IPS-20b (cell line): ENCODE measurements around the gene ONECUT3.

Source experiments
- H3K27ac ChIP-seq: one replicate; pipeline ENCODE4 v1.5.1; 2013; ENCODE audit warnings: low read length
- H3K27me3 ChIP-seq: 2 replicates; pipeline ENCODE4 v1.6.1; 2013; ENCODE audit warnings: mild to moderate bottlenecking, low read length, inconsistent platforms; ENCODE audit not compliant: insufficient read depth
- H3K36me3 ChIP-seq: 2 replicates; pipeline ENCODE4 v1.6.1; 2013; ENCODE audit warnings: low read depth, mild to moderate bottlenecking, inconsistent platforms, low read length, moderate library complexity; ENCODE audit not compliant: insufficient read depth
- H3K4me1 ChIP-seq: 2 replicates; pipeline ENCODE4 v1.6.1; 2013; ENCODE audit warnings: mild to moderate bottlenecking, control low read depth, inconsistent platforms, low read length, moderate library complexity; ENCODE audit not compliant: insufficient read depth
- H3K4me3 ChIP-seq: 2 replicates; pipeline ENCODE4 v1.5.1; 2013; ENCODE audit warnings: mild to moderate bottlenecking, low read length, inconsistent platforms
- H3K9ac ChIP-seq: 2 replicates; pipeline ENCODE4 v1.6.1; 2013; ENCODE audit warnings: low read depth, mild to moderate bottlenecking, inconsistent platforms, low read length, moderate library complexity
- H3K9me3 ChIP-seq: 2 replicates; pipeline ENCODE4 v1.6.1; 2013; ENCODE audit warnings: mild to moderate bottlenecking, low read depth, low read length, inconsistent platforms; ENCODE audit not compliant: insufficient read depth

ONECUT3 gene

DNA sequence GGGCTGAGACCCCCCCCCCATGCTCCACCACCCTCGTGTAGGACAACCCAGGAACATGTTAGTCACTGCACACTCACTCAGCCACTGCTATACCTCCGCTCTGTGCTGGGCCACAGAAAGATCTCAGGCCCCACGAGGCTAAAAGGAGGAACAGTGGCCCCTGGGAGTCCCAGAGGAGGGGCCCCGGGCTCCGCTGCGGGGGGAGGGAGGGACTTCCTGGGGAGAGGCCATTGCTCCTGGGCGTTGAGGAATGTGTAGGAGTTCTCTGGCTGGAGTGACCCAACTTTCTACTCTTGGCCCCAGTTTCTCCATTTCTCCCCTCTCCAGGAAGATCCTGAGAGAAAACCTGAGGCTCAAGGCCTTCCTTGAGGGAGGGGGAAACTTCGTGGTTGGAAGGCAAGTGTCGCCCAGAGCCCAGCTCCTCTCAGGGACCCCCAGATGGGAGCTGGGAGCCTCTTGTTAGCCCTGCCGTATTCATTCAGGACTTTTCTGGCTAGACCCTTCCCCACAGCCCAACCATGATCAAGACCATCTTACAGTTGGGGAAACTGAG is 13.6 kb downstream of the ONECUT3 start:
- Histone ChIP-seq H3K27me3 (peaks cover 98% of the 10 kb centered on the region), H3K4me3 (no peak overlapping the region), H3K9me3 (peaks cover 6% of the 10 kb centered on the region; the same call in 1 of the 2 replicates), H3K9ac (no peak overlapping the region), H3K27ac (no peak overlapping the region), H3K36me3 (no peaks in the 10 kb centered on the region), H3K4me1 (no peaks in the 10 kb centered on the region; the same call in 1 of the 2 replicates)

DNA sequence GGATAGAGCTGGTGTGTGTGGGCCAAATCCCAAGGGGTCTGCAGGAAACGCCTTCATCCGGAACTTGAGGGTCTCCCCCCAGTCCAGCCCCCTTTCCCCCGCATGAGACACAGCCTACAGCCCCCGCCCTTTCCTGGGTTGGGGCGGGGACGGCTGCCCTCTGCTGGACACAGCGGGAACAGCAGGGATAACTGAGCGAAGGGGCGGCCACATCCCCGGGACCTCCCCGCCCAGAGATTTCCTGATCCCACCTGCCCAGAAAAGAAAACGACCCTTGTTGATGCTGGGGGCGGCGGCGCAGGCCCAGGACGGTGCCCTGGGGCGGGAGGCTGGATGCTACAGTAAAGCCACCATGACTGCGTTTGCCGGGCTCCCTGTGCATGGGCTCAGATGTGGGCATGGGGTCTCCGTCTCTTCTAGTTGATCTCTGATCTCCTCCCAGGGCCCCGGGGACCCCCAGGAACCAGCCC is 14.2 kb downstream of the ONECUT3 start:
- no peak overlapping the region for H3K27ac ChIP-seq
- no peaks in the 10 kb centered on the region; the same call in 1 of the 2 replicates for H3K4me1 ChIP-seq
- H3K27me3 ChIP-seq: peaks cover 92% of the 10 kb centered on the region
- no peaks in the 10 kb centered on the region for H3K36me3 ChIP-seq
- H3K9ac ChIP-seq: no peak overlapping the region
- no peak overlapping the region for H3K4me3 ChIP-seq
- H3K9me3 ChIP-seq: peaks cover 6% of the 10 kb centered on the region; the same call in 1 of the 2 replicates

DNA sequence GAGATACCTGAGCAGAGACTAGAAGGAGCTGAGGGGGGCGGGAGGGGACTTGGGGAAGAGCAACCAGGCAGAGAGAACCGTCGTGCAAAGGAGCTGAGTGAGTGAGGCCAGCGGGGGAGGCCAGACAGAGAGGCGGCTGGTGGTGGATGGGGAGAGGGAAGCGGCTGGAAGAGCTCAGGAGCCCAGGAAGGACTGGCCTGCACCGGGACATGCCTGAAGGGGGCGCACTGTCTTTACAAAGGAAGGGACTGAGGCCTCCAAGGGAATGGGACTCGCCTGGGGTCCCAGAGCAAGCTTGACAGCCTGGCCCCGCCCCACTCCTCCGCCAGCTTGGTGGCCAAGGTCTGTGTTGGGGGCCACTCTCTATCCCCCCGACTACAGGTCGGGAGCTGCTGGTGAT is 14.9 kb downstream of the ONECUT3 start:
- H3K4me3 ChIP-seq: no peak overlapping the region
- no peak overlapping the region for H3K27ac ChIP-seq
- peaks cover 90% of the 10 kb centered on the region for H3K27me3 ChIP-seq
- no peaks in the 10 kb centered on the region; the same call in 1 of the 2 replicates for H3K4me1 ChIP-seq
- peaks cover 6% of the 10 kb centered on the region; the same call in 1 of the 2 replicates for H3K9me3 ChIP-seq
- no peaks in the 10 kb centered on the region for H3K36me3 ChIP-seq
- H3K9ac ChIP-seq: no peak overlapping the region

DNA sequence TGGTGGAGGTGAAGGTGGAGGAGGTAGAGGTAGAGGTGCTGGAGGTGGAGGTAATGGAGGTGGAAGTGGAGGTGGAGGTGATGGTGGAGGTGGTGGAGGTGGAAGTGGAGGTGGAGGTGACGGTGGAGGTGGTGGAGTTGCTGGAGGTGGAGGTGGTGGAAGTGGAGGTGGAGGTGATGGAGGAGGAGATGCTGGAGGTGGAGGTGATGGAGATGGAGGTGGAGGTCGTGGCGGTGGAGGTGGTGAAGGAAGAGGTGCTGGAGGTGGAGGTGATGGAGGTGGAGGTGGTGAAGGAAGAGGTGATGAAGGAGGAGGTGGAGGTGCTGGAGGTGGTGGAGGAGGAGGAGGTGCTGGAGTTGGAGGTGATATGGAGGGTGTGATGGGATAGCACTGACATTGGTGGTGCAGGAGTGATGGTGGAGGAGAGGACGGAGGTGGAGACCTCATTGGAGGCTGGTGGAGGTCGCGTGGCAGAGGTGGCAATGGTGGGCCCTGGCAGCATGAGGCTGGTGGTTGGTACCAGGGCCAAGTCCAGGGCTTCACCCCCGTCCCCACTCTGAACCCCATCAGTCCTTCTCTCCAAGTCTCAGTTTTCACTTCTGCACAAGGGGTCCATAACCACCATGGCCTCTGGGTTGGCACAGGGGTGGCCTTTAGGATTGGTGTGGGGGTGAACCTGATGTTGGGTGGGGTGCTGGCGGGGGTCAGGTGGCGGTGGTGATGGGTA is 15.8 kb downstream of the ONECUT3 start:
- no peak overlapping the region for H3K27ac ChIP-seq
- peaks cover 90% of the 10 kb centered on the region for H3K27me3 ChIP-seq
- no peak overlapping the region for H3K9ac ChIP-seq

DNA sequence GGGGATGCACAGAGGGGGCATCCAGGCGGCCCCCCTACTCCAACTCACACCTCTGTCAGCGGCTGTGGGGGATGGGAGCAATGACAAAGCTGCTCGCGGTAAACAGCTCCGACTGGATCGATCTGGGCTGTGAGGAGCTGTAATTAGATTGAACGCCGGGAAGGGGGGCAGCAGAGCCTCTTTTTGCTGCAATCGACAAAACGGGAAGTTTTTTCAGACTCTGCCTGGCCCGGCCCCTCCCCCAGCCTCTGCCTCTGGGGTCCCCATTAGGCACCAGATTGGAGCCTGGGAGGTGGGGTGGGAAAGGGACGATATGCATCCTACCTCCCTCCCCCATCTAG is 16.3 kb downstream of the ONECUT3 start:
- Histone ChIP-seq H3K9ac (no peak overlapping the region), H3K36me3 (no peaks in the 10 kb centered on the region), H3K4me3 (no peak overlapping the region), H3K9me3 (peaks cover 6% of the 10 kb centered on the region; the same call in 1 of the 2 replicates), H3K27me3 (peaks cover 90% of the 10 kb centered on the region), H3K4me1 (no peaks in the 10 kb centered on the region; the same call in 1 of the 2 replicates), H3K27ac (no peak overlapping the region)

More for the DNA sequence above, 15.8 kb downstream of the ONECUT3 start:
- H3K4me1 ChIP-seq: no peaks in the 10 kb centered on the region; the same call in 1 of the 2 replicates
- no peak overlapping the region for H3K4me3 ChIP-seq
- peaks cover 6% of the 10 kb centered on the region; the same call in 1 of the 2 replicates for H3K9me3 ChIP-seq
- H3K36me3 ChIP-seq: no peaks in the 10 kb centered on the region

DNA sequence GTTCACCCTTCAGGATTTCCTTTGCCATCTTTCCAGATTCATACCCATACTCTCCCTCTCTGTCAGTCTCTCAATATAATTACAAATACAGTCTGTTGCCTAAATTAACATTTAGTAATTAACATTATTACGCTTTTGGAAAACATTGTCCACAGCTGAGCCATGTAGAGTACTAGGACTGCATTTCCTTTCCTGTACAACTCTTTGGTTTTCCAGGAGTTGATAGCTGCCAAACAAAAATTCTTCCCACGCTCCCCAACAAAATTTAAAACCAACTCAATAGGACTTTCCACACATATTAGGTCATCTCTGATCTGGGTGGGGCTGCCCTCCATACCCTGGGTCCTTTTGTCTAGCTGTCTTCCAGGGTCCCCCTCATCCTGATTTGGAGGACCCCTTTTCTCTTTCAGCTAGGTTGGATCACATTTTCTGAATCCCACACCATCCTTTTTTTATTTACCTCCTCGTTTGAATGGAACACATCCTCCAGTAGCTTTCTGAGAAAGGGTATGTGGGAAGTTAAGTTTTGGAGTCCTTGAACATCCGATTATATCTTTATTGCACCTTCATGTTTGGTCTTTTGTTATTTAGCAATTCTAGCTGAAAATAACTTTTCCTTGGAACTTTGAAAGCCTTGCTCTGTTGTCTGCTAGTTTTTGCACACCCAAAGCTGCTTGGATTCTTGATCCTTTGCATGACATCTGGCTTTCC is 17.7 kb downstream of the ONECUT3 start:
- Histone ChIP-seq H3K27me3 (peaks cover 90% of the 10 kb centered on the region), H3K9ac (no peak overlapping the region), H3K4me1 (no peaks in the 10 kb centered on the region; the same call in 1 of the 2 replicates), H3K27ac (no peak overlapping the region), H3K36me3 (no peaks in the 10 kb centered on the region), H3K4me3 (no peak overlapping the region), H3K9me3 (peaks cover 6% of the 10 kb centered on the region; the same call in 1 of the 2 replicates)

DNA sequence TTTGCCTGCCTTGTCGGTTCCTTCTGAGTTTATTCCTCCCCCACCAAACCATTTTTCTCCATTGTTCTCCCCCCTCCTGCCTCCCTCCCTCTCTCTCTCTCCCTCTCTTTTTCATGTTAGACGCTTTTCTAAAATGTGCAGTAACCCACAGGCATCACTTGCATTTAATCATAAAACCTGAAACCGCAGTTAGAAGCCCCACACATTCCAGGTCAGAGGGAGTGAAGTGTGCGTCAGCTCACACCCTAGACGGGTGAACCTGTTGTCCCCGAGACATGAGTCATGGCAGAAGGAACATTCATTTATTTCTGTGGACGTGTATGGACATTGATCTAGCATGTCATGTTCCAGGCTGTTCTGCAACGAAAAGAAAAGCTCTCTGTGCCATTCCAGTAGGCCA is 19.9 kb downstream of the ONECUT3 start:
- H3K27ac ChIP-seq: no peak overlapping the region
- peaks cover 6% of the 10 kb centered on the region; the same call in 1 of the 2 replicates for H3K9me3 ChIP-seq
- H3K36me3 ChIP-seq: no peaks in the 10 kb centered on the region
- H3K9ac ChIP-seq: no peak overlapping the region
- H3K4me1 ChIP-seq: no peaks in the 10 kb centered on the region
- peaks cover 90% of the 10 kb centered on the region for H3K27me3 ChIP-seq
- H3K4me3 ChIP-seq: no peak overlapping the region

DNA sequence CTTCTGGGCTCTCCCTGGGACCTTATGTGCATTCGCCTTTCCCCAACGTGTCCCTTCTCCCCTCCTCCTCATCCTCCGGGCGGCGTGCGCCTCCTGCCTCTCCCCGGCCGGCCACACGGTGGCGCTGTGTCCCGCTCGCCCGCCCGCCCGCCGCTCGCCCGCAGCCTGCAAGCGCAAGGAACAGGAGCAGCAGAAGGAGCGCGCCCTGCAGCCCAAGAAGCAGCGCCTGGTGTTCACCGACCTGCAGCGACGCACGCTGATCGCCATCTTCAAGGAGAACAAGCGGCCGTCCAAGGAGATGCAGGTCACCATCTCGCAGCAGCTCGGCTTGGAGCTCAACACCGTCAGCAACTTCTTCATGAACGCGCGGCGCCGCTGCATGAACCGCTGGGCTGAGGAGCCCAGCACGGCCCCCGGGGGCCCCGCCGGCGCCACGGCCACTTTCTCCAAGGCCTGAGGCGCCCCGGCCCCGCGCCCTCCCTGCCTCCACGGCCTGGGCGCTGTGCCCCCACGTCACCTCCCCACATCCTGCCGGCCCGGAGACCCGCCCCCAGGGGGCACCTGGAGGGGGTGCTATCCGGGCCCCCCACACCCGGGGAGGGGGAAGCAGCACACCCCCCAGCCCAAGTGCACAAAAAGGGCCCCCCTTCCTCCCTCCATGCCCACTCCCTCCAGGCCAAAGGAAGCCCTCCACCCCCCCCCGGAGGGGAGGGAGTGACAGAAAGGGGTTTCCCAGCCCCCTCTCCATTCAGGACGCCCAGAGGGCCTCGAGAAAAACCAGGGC is 21.9 kb downstream of the ONECUT3 start:
- Histone ChIP-seq H3K27ac (no peak overlapping the region), H3K9ac (no peak overlapping the region), H3K27me3 (peaks cover 90% of the 10 kb centered on the region), H3K4me3 (peak overlapping the region; percentile 53; the same call in 1 of the 2 replicates), H3K36me3 (no peaks in the 10 kb centered on the region), H3K9me3 (peaks cover 6% of the 10 kb centered on the region; the same call in 1 of the 2 replicates), H3K4me1 (peaks cover 2% of the 10 kb centered on the region; the same call in 1 of the 2 replicates)

DNA sequence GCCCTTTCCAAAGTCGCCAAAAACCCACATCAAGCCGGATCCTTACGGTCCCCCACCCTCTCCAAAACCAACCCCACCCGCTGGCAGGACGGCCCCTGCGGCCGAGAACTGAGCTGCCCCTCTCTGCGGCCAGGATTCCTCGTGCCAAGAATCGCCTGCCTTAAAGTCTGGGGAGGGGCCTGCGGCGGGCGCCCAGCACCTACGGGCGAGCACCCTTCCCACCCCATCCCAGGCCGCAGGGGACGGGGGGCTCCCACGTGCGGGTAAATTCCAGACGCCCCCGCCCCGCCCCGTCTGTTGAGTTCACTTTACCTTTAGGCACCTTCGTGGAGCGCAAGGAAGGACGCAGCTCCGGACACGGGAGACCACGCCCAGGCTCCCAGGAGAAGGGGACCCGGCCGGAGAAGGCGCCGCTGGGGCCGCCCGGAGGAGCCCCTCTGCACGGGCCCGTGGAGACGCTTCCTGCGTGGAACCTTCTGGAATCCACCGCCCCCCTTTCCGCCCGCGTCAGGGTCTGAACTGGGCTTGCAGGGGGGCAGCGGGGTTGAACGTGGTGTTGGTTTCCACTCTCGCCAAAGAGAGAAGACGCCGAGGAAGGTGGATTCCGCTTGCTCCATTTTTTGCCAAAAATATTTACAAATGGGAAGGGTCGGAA is 22.8 kb downstream of the ONECUT3 start:
- Histone ChIP-seq H3K27ac (no peak overlapping the region), H3K36me3 (no peaks in the 10 kb centered on the region), H3K27me3 (peaks cover 90% of the 10 kb centered on the region), H3K4me3 (no peak overlapping the region), H3K9me3 (peaks cover under 1% of the 10 kb centered on the region; the same call in 1 of the 2 replicates), H3K4me1 (peaks cover 2% of the 10 kb centered on the region; the same call in 1 of the 2 replicates), H3K9ac (no peak overlapping the region)

DNA sequence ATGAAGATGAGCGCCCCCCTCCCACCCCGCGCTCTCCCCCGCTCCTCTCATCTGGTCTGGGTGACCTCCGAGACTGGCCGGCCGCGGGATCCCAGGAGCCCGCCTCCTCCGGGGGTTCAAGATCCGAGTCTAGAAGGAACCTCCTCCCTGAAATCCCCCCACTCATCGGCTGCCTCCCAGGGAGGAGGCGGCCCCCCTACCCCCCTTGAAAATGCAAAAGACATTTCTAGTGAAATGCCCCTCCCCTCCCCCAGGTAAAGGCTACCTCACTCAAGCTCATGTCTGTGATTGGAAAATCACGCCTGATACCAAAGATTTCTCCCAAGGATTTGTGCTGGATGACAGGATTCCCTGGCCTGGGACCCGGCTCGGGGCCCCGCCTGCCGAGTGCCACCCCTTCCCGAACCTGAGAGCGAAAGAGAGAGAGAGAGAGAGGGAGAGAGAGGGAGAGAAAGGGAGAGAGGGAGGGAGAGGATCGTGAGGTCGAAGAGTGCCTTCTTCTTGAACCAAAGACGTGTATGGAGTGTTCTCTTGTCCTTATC is 23.4 kb downstream of the ONECUT3 start:
- Histone ChIP-seq H3K27ac (no peak overlapping the region), H3K4me3 (peak overlapping the region; percentile 33; the same call in 1 of the 2 replicates), H3K4me1 (peaks cover 2% of the 10 kb centered on the region; the same call in 1 of the 2 replicates), H3K9ac (no peak overlapping the region), H3K36me3 (no peaks in the 10 kb centered on the region), H3K9me3 (peaks cover 2% of the 10 kb centered on the region; the same call in 1 of the 2 replicates), H3K27me3 (peaks cover 88% of the 10 kb centered on the region)
